CD1c-positive myeloid dendritic cell (primary cell): Measurements from ENCODE around the gene SESN2.
"Not testable (repeated sequence)": the region's sequence is repeated elsewhere in the genome, so short reads cannot be mapped to it uniquely, and the experiment has no call there.

Experiments used
- DNase-seq: peaks from one replicate; pipeline ENCODE4 v3.0.0-alpha.2; 2016; ENCODE audit errors: extremely low spot score

The SESN2 gene

DNA sequence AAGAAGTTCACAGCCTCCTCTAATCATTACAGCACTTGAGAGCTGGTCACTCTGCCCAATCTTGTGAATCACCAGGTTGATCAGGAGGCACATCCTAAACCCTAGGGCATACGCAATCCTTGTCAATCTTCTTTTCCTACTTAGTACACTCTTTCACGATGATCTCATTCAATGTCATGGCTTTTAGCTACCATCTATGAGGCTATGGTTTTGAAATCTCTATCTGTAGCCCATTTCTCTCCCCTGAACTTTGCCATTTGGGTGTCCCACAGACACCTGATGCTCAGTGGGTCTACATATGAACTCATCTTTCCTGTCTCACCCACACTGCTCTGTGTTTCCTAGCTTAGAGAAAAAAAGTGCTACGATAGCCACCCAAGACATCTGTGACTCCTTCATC, 67.7 kb downstream of the SESN2 start:
- peak; percentile 27 for DNase-seq

DNA sequence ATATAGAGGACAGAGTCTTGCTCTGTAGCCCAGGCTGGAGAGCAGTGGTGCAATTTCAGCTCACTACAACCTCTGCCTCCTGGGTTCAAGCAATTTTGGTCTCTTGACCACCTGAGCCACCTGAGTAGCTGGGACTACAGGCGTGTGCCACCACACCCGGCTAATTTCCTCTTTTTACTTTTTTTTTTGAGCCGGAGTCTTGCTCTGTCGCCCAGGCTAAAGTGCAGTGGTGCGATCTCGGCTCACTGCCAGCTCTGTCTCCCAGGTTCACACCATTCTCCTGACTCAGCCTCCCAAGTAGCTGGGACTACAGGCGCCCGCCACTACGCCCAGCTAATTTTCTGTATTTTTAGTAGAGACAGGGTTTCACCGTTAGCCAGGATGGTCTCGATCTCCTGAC, 68.1 kb downstream of the SESN2 start:
- not testable (repeated sequence) for DNase-seq

DNA sequence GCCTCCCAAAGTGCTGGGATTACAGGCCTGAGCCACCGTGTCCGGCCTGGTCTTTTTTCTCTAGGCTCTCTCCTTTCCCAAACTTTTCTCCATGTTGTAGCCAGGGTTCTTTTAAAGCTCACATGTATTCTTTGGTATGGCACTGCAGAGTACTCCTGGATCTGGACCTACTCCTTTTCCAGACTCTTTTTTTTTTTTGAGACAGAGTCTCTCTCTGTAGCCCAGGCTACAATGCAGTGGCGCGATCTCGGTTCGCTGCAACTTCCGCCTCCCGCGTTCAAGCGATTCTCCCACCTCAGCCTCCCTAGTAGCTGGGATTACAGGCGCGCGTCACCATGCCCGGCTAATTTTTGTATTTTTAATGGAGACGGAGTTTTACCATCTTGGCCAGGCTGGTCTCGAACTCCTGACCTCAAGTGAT, 68.9 kb downstream of the SESN2 start:
- no peak for DNase-seq

GRCh38 chr1:28329395-28330153, 70.3 kb downstream of the SESN2 start:
- peak; percentile 30 for DNase-seq
